H1 (cell line): ENCODE measurements around the gene PAFAH1B1.

Source experiments
- EZH2 ChIP-seq: fragments of 200-600 bp; sonication (generic); IDR thresholded peaks from 2 replicates; pipeline ENCODE4 v1.7.1; 2012; ENCODE audit warnings: low read depth, mild to moderate bottlenecking, moderate library complexity, low read length, inconsistent platforms; ENCODE audit not compliant: severe bottlenecking
- KDM1A ChIP-seq: fragments of 200-600, 300-600 bp; sonication (generic); IDR thresholded peaks from 2 replicates; pipeline ENCODE4 v1.7.1; 2016; ENCODE audit warnings: mild to moderate bottlenecking, low read length, borderline replicate concordance
- KDM5A ChIP-seq: fragments of 200-600 bp; IDR thresholded peaks from 2 replicates; pipeline ENCODE4 v1.7.1; 2012; ENCODE audit warnings: mild to moderate bottlenecking, low read length, inconsistent platforms, mixed read lengths
- POLR2A ChIP-seq, 2 experiments: IDR thresholded peaks; 1 replicate in 1 of 2; 2 replicates in 1 of 2; pipeline ENCODE4 v1.6.1; 2011; ENCODE audit warnings: low read depth in 2 of 2, low read length in 2 of 2, mild to moderate bottlenecking in 2 of 2; ENCODE audit errors: control extremely low read depth in 1 of 2
- POLR2AphosphoS5 ChIP-seq: IDR thresholded peaks from 2 replicates; pipeline ENCODE4 v1.6.1; 2011; ENCODE audit warnings: low read depth, low read length
- RFX5 ChIP-seq: IDR thresholded peaks from 2 replicates; pipeline ENCODE4 v1.6.1; 2011; ENCODE audit warnings: low read depth, low read length, improper control_type of control experiment, borderline replicate concordance
- RXRA ChIP-seq: IDR thresholded peaks from 2 replicates; pipeline ENCODE4 v1.6.1; 2011; ENCODE audit warnings: low read depth, mild to moderate bottlenecking, low read length, moderate library complexity; ENCODE audit not compliant: insufficient read depth
- SAP30 ChIP-seq: fragments of 300-600 bp; sonication (generic); IDR thresholded peaks from 2 replicates; pipeline ENCODE4 v1.7.1; 2012; ENCODE audit warnings: low read length, moderate library complexity, mild to moderate bottlenecking, inconsistent platforms; ENCODE audit not compliant: insufficient read depth, insufficient replicate concordance
- SIN3A ChIP-seq, 2 experiments: IDR thresholded peaks in 1 of 2; conservative IDR thresholded peaks in 1 of 2; 2 replicates each; pipeline ENCODE4 v1.6.1; 2011 to 2012; ENCODE audit warnings: low read length in 2 of 2, improper control_type of control experiment in 1 of 2, low read depth in 1 of 2, mild to moderate bottlenecking in 1 of 2
- SIX5 ChIP-seq: IDR thresholded peaks from 2 replicates; pipeline ENCODE4 v1.6.1; 2011; ENCODE audit warnings: mild to moderate bottlenecking, low read depth, low read length
- TEAD4 ChIP-seq: IDR thresholded peaks from 2 replicates; pipeline ENCODE4 v1.6.1; 2012; ENCODE audit warnings: low read depth, low read length, inconsistent platforms, mixed read lengths
- TF ChIP-seq, protein P1 (sequence below), 3 experiments: IDR thresholded peaks; 1 replicate in 2 of 3; 2 replicates in 1 of 3; pipeline versions ENCODE4 v1.5.1 to v1.6.1; 2011; ENCODE audit warnings: low read length in 3 of 3, mild to moderate bottlenecking in 3 of 3, inconsistent platforms in 2 of 3, low read depth in 1 of 3, moderate library complexity in 1 of 3; ENCODE audit not compliant: insufficient read depth in 1 of 3; ENCODE audit errors: control extremely low read depth in 1 of 3

DNA sequence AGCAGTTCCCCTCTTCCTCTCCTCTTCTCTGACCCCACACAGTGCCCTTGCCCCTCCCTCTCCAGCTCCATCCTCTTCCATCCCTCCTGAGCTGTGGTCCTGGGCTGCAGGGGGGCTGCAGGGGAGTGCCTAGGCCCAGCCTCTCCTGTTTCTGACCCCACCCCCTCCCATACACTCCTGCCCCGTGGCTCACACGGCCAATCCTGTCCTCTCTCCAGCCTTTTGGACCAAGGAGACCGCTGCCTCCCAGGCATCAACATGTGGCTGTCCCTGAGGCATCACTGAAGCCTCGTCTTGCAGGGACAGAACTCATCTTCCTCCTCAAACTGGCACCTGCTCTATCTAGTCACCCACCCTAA lies 111.4 kb downstream of the PAFAH1B1 start:
- TF ChIP-seq, protein P1, sequence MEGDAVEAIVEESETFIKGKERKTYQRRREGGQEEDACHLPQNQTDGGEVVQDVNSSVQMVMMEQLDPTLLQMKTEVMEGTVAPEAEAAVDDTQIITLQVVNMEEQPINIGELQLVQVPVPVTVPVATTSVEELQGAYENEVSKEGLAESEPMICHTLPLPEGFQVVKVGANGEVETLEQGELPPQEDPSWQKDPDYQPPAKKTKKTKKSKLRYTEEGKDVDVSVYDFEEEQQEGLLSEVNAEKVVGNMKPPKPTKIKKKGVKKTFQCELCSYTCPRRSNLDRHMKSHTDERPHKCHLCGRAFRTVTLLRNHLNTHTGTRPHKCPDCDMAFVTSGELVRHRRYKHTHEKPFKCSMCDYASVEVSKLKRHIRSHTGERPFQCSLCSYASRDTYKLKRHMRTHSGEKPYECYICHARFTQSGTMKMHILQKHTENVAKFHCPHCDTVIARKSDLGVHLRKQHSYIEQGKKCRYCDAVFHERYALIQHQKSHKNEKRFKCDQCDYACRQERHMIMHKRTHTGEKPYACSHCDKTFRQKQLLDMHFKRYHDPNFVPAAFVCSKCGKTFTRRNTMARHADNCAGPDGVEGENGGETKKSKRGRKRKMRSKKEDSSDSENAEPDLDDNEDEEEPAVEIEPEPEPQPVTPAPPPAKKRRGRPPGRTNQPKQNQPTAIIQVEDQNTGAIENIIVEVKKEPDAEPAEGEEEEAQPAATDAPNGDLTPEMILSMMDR (IDR thresholded peaks at IDR 0.05; ENCODE audit: control extremely low read depth in 1 of 3, insufficient read depth in 1 of 3, low read depth in 1 of 3, low read length in 3 of 3): no peak
- no peak for TF ChIP-seq POLR2AphosphoS5
- no peak for TF ChIP-seq TEAD4
- TF ChIP-seq KDM5A: no peak
- TF ChIP-seq POLR2A (IDR thresholded peaks at IDR 0.05; ENCODE audit: control extremely low read depth in 1 of 2, low read depth in 2 of 2, low read length in 2 of 2): no peak
- no peak for TF ChIP-seq SIN3A (conservative IDR thresholded peaks at IDR 0.05 in 1 of 2, IDR thresholded peaks at IDR 0.05 in 1 of 2; ENCODE audit: low read depth in 1 of 2, low read length in 2 of 2)
- no peak for TF ChIP-seq SIX5
- TF ChIP-seq SAP30: no peak
- TF ChIP-seq EZH2: no peak
- no peak for TF ChIP-seq RXRA
- TF ChIP-seq RFX5: no peak
- TF ChIP-seq KDM1A: no peak
